Measurements from ENCODE around the gene NDUFA7. TPM values are rescaled to one million over a fixed set of nuclear protein-coding genes. Genes with fewer than 3 reads are reported as not detected.
A peak's percentile ranks its signal among the peaks of the same experiment; 100 is the strongest.

NDUFA7 gene
- total and polyA plus RNA-seq, 11 donors, result 74.5 to 393 (median 104) TPM

DNA sequence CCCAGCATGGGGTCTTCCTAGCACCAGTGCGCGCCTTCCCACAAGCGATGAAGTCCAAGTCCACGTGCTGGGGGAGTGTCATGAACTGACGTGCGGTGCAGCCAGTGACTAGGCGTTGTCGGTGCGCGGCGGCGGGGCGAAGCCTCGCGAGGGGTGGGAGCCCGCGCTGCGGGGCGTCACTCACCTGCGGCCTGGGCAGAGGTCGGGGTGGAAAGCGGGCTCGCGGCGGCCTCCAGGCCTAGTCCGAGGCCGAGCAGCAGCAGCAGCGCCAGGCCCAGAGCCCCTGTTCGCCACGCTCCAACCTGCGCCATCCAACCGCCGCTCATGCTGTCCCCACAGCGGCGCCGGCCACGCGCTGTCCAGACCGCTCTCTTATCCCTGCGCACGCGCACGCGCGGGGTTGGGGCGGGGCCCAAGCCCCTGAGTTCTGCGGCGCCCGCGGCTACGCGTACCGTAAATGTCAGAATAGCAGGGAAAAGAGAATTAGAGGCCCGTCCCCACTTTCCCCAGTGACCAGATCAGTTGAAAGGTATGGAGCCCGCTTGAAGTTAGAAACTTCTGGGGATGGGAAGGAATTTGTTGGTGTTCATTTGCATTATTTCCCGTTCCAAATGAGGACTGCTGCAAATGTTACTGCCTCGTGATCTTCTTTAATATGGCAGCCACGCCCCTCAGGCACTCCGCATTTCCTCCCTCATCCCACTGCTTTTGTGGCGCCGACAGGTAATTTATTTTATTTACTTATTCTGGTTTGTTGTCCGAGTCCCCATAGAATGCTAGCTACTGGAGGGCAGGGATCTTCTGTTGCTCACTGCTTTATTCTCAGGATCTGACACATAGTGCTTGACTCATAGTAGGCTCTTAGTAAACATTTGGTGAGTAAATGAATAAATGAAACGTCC is 13.0 kb downstream of the NDUFA7 start, which contains the start of gene CD320:
CD320 (minus strand) TSS at position 394 of the 902 bp plus-strand sequence; CDS start at position 326, 68 bp downstream.
- no peaks in the 10 kb centered on the region for H3K27me3 ChIP-seq
- 0 to 1% (median 1%) methylated on average over 38 to 63 of the region's 63 CpGs for WGBS, 4 donors
- H3K27ac ChIP-seq, result peak within 1 kb of the TSS in 11 of 12 donors; percentile 21 to 80 (median 60)
- peak; percentile 88 to 94 (median 91) for DNase-seq
- peaks cover 3 to 53% (median 31%) of the 10 kb centered on the region in 12 donors for H3K4me1 ChIP-seq
- H3K36me3 ChIP-seq, result peaks cover 0 to 39% (median 27%) of the 10 kb centered on the region in 9 donors
- H3K9me3 ChIP-seq, result no peaks in the 10 kb centered on the region
- TF ChIP-seq POLR2A (IDR thresholded peaks at IDR 0.05) (peak in 1 of 2 donors; percentile 71), CTCF (IDR thresholded peaks at IDR 0.05) (no peak)
- peak within 1 kb of the TSS; percentile 8 to 83 (median 64) for H3K4me3 ChIP-seq
- intact Hi-C loops (cut with DNase I), result no loop called here
- ATAC-seq, result peak; percentile 88 to 95 (median 94)

- ATAC-seq (no peak), DNase-seq (peak in 2 of 5 donors; percentile 5 to 23)
- Histone ChIP-seq H3K27ac (peak overlapping the region in 10 of 12 donors; percentile 21 to 80 (median 56)), H3K4me1 (peaks cover 3 to 55% (median 32%) of the 10 kb centered on the region in 12 donors), H3K27me3 (no peaks in the 10 kb centered on the region), H3K4me3 (peak overlapping the region; percentile 8 to 83 (median 64)), H3K36me3 (peaks cover 0 to 31% (median 21%) of the 10 kb centered on the region in 9 donors), H3K9me3 (no peaks in the 10 kb centered on the region)
- intact Hi-C loops (cut with DNase I), result no loop called here
- TF ChIP-seq CTCF (IDR thresholded peaks at IDR 0.05), result no peak
- TF ChIP-seq POLR2A (IDR thresholded peaks at IDR 0.05), result no peak
- 10 to 16% (median 16%) methylated on average over 24 of the region's 24 CpGs for WGBS, 4 donors
These were observed 13.7 kb downstream of the NDUFA7 start for GRCh38 chr19:8307400-8307964.

GRCh38 chr19:8306235-8307054 is 14.7 kb downstream of the NDUFA7 start:
- TF ChIP-seq POLR2A (IDR thresholded peaks at IDR 0.05), result no peak
- no peak for TF ChIP-seq CTCF (IDR thresholded peaks at IDR 0.05)
- peaks cover 2 to 52% (median 28%) of the 10 kb centered on the region in 12 donors for H3K4me1 ChIP-seq
- peaks cover 0 to 25% (median 23%) of the 10 kb centered on the region in 9 donors for H3K36me3 ChIP-seq
- H3K4me3 ChIP-seq, result peak overlapping the region in 9 of 12 donors; percentile 4 to 83 (median 56)
- DNase-seq (peak in 4 of 5 donors; percentile 5 to 37 (median 20)), ATAC-seq (no peak)
- intact Hi-C loops (cut with DNase I), result no loop called here
- H3K27me3 ChIP-seq, result no peaks in the 10 kb centered on the region
- 61 to 71% (median 64%) methylated on average over 12 to 17 of the region's 17 CpGs for WGBS, 4 donors
- peak overlapping the region in 10 of 12 donors; percentile 14 to 79 (median 39) for H3K27ac ChIP-seq
- no peaks in the 10 kb centered on the region for H3K9me3 ChIP-seq

All from heart left ventricle (tissue), 16 donors.